DMS53 treated with DMSO at 0.1 percent for 48 hours (cell line): ENCODE measurements around the gene CFAP97D2.
"Not testable (repeated sequence)": the region's sequence is repeated elsewhere in the genome, so short reads cannot be mapped to it uniquely, and the experiment has no call there.

Source experiments
- DNase-seq: peaks from one replicate; lab custom pipeline; 2025; ENCODE audit not compliant: unreplicated experiment; lab: John Stamatoyannopoulos, UW

CFAP97D2 gene

GRCh38 chr13:114234266-114234644 lies 55.2 kb downstream of the CFAP97D2 start:
- DNase-seq: no peak

GRCh38 chr13:114234645-114235421 lies 55.8 kb downstream of the CFAP97D2 start, which contains the start of gene CDC16:
Gene CDC16, plus strand, starts transcription at chr13:114234897. Its CDS starts 188 bp downstream, at chr13:114235085.
- peak; percentile 50 for DNase-seq

- DNase-seq: no peak
Measured at GRCh38 chr13:114235697-114236096, 56.6 kb downstream of the CFAP97D2 start.

- DNase-seq: no peak
Measured at GRCh38 chr13:114236227-114236626, 57.2 kb downstream of the CFAP97D2 start.

- no peak for DNase-seq
Measured at GRCh38 chr13:114237415-114238112, 58.5 kb downstream of the CFAP97D2 start.

- no peak for DNase-seq
Measured at GRCh38 chr13:114241918-114242317, 62.9 kb downstream of the CFAP97D2 start.

GRCh38 chr13:114243971-114244370 lies 64.9 kb downstream of the CFAP97D2 start:
- no peak for DNase-seq

- no peak for DNase-seq
Measured at GRCh38 chr13:114244637-114245036, 65.6 kb downstream of the CFAP97D2 start.

- no peak for DNase-seq
Measured at GRCh38 chr13:114248011-114248410, 69.0 kb downstream of the CFAP97D2 start.

- no peak for DNase-seq
Measured at GRCh38 chr13:114249077-114249476, 70.0 kb downstream of the CFAP97D2 start.

GRCh38 chr13:114251639-114252440 lies 72.8 kb downstream of the CFAP97D2 start:
- not testable (repeated sequence) for DNase-seq

GRCh38 chr13:114256547-114256946 lies 77.5 kb downstream of the CFAP97D2 start:
- DNase-seq: no peak

- DNase-seq: no peak
Measured at GRCh38 chr13:114257014-114257413, 78.0 kb downstream of the CFAP97D2 start.

GRCh38 chr13:114258589-114258988 lies 79.5 kb downstream of the CFAP97D2 start:
- peak; percentile 1 for DNase-seq

- no peak for DNase-seq
Measured at GRCh38 chr13:114259374-114259773, 80.3 kb downstream of the CFAP97D2 start.

- peak; percentile 36 for DNase-seq
Measured at GRCh38 chr13:114259974-114260373, 80.9 kb downstream of the CFAP97D2 start.

GRCh38 chr13:114260814-114261213 lies 81.8 kb downstream of the CFAP97D2 start:
- DNase-seq: no peak

- DNase-seq: no peak
Measured at GRCh38 chr13:114261328-114261965, 82.4 kb downstream of the CFAP97D2 start.

GRCh38 chr13:114263578-114263977 lies 84.5 kb downstream of the CFAP97D2 start:
- no peak for DNase-seq

GRCh38 chr13:114264313-114264712 lies 85.3 kb downstream of the CFAP97D2 start:
- not testable (repeated sequence) for DNase-seq
